Measurements from ENCODE around the gene TNN.

TNN gene

DNA sequence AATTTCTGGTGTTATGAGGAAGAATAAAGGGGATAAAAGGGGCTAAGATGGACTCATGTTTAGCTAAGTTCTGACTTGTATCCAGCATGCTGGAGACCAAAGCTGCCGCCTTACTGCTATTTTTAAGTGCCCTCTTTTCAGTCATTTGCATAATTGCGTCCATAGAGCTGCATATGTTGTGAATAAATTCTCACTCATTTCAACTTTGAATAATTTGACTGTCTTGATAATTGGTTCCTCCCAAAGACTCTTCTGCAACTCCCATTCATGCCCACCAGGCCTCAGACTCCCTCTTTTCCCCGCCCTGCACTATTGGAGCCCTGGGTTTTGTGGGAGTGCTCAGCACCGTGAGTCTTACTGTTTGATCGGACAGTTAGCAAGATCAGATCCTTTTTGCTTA is 79.9 kb downstream of the TNN start:
- no peak for DNase-seq

DNA sequence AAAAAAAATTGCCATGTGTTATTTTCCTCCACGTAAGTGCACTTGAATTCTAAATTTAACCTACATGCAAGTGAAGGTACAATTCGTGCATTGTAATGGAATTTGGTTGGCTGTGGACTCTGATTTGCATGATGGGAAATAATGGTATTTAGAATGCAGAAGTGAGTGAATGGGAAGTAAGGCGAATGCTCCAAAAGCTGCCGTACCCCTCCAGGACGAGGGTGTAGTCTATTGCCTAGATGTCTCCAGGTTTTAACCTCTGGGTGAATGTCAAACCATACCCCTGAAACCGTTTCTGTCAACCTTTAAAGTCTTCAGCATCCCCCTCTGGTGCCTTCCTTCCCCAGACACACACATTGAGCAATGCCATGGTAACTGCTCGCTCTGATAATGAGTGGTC is 80.4 kb downstream of the TNN start:
- no peak for DNase-seq

DNA sequence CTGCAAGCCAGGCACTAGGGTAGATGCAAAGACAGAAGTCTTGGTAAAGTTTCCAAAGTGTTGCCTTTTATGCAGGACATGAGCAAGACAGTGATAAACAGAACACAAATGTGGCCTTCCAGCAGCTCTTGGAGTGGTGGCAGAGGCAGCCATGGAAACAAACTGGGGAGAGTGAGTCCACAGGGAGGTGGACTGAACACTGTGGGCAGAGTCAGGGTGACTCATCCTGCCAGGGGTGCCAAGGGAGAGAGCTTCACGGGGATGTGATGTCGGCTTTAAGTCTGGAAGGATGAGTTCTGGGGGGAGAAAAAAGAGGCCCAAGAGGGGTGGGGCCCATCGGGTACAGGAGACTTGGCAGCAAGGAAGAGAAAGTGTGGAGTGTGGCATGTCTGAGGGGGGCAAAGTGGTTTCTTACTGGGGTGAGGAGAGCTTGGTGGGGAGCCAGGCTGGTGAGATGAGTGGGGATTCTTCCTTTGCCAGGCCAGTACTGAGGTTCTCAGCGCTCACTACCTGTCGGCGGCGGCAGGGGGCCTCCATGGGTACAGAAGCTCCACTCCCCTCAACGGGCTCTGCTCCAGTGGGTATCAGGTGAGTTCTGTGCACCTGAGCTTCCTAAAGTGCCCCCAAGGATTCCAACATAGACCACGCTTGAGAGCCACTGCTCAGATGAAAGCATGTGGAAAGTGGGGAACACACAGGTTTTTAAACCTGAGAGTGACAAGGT is 83.1 kb downstream of the TNN start:
- no peak for DNase-seq

DNA sequence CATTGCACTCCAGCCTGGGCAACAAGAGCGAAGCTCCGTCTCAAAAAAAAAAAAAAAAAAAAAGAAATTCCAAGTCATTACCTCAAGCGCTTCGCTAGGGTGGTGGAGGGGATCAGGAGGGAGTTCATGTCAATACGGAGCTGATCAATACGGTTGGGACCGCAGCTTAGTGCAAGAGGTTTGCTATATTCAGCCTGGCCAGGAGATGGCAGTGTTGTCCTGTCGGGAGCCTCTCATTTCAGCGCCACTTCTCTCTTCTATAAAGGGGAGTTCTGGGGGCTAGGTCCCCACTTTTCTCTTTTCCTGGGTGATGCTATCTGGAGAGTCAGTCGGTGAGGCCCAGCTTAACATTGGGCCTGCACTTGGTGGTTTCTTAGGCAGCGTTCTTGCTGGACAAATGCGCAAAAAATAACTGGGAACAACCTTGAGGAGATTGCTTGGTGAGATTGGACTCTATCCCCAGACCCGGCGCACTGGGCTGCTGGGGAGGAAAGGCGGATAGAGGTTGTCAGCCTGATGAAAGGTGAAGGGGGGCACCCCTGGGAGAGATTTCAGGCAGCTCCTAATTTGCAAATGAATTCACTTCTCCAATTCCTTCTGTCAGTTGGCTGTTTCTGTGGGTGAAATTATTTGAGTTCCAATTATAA is 84.5 kb downstream of the TNN start:
- peak; percentile 35 for DNase-seq

DNA sequence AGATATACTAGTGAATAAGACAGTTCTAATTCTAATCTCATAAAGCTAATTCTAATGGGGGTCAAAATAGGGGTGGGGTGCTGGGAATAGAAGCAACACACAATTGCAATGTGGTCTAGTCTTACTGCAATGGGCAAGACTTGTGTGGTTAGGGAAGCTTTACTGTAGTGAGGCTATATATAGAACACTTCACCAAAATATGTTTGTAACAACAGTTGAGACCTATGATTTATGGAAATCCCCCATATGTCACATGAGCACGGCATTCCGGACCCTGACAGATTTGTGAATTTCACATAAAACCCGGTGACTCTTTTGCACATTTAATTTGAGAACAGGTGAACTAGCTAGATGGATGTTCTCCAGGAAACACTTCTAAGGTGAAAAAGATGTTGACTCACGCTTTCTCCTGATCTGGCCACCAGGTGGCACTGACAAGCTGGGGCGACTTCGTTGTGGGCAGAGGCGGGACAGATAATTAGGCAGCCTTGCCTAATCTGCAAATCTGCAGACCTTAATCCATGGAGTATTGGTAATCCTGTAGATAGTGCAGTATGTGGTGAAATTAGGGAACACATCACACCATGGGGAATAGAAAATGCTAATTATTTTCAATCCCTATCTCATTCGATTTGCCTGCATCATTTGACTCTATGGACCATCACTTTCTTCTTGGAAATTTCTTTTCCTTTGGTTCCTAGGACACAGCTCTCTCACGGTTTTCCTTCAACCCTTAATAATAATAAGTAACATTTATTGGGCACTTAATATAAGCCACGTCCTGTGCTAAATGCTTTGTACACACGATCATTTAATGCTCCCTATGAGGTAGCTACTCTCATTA is 87.2 kb downstream of the TNN start:
- peak; percentile 8 for DNase-seq

DNA sequence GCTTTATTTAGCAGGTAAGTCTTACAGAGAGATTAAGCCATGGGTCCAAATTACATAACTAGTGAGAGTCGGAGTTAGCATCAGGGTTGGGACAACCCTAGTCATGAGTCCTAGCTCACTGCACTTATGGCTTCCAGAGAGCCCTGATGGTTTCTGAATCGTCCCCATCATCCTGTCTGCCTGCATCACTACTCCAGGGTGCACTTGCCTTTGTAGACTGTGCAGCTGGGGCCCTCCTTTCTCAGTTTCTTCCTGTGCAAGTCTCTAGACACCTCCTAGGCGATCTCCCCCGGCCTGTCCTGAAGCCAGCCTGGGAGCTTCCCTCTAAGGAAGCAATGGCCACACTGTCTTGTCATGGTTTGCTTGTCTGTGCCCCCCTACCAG is 87.8 kb downstream of the TNN start:
- DNase-seq, result no peak

DNA sequence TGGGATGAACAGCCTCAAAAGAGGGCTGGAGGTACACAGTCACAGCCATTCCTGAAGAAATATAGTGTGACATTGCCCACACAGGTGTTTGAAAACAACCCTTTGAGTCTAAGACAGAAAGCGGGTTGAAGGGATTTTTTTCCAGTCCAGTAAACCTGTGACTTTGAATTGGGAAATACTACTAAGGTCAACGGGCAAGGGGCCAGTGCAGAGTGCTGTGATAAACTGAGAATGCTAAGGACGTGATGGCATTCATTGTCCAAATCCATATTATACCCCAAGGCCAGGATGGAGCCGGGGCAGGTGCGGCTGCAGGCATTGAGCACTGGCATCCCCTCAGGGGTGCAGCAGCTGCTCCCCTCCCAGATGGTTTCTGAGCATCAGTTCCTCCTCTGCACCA is 88.3 kb downstream of the TNN start:
- no peak for DNase-seq

DNA sequence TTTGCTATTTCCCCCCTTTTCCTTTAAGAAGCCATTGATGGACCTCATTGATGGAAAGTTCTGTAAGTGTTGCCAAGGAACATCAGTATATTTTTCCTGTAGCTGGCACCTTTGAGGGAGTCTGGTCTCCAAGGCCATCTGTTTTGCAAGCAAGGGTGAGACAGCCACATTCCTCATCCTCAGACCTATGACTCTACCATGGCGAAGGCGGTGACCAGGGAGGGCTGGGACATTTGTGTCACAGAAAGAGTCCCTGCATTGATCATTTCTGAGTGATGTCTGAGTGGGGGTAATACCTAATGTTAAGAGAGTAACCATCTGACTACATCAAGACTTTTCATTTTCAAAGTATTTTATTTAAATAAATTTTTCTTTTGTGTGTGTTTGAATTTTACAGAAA is 89.6 kb downstream of the TNN start:
- no peak for DNase-seq

DNA sequence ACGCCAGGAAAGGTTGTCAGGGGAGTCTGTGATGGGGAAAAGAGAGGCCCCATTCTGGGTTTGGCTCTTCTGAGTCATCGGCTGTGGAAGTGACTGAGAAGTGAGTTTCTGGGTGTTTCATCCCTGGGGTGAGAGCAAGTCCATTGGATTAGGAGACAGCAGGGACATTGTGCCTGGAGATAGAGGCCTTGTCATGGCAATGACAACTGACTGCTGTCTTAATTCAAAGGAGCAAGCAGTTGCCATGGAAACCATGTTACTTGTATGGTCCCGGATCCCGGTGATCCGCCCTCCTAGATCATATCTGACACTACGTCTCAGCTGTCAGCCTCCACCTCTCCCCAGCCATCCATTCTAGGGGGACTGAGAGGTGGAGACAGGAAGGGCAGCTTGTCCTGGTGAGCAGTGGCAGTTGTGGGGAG is 90.5 kb downstream of the TNN start:
- DNase-seq, result no peak

DNA sequence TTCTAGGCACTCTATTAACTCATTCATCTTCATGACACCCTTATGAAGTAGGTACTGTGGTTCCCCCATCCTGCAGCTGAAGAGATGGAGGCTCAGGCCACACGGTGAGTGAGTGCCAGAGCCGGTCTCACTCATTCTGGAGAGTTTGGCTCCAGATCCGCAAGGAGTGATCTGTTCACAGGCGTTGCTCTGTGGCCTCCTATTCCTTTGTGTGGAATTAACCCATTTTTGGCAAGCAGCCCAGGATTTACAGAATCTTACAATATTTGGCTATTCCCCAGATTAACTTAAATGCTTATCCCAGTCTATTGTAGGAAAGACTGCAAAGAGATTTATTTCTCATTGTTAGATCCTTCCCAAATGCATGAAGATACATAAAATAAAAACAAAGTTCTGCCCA is 95.3 kb downstream of the TNN start:
- no peak for DNase-seq

DNA sequence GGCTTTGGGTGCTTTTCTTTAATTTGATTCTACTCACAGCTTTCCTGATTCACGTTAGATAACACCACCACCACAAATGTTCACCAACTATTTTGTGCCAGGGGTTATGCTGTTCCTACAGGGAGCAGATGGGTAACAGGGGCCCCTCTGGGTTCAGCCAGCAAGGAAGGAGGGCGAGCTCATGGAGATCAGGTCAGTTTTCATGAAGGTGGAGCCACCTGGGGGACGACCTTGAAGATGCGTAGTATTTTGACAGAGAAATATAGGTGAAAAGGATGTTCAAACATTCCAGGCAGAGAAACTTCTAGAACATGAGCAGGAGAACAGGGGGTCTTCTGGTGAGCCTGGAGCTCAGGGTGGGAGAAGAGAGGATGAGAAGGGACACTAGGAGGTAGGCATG is 96.1 kb downstream of the TNN start:
- no peak for DNase-seq

DNA sequence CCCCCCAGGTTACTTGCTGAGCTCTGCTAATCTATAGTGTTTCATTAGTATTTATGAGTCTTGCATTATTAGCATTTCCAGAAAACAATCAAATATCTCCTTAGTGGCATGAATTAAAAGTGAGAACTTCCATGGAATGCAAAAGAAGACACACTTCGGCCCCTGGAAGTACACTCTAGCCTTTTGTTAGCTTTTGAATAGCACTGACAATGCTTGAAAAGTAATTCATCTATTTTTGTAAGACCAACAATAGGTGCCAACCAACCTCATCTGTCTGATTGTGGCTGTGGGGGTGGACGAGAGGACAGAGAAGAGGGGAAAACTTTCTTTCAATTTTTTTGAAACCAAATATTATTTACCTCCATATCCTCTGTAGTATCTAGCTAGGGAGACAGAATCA is 97.1 kb downstream of the TNN start:
- no peak for DNase-seq

DNA sequence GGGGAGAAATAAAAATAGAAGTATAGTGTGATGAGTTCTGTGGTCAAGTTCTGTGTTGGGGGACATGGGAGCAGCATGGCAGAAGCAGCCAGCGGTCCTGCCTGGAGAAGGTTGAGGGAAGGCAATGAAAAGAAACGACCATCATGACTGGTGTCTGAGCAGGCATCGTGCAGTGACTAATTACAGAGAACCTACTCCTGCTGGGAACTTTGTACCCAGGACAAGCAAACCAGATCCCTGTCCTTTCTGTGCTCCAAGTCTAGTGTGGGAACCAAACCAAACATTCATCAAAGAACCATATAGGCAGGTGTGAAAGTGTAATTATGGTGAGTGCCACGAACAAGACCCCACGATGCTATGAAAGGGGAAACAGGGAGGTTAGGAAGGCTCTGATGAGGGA is 99.1 kb downstream of the TNN start:
- no peak for DNase-seq

DNA sequence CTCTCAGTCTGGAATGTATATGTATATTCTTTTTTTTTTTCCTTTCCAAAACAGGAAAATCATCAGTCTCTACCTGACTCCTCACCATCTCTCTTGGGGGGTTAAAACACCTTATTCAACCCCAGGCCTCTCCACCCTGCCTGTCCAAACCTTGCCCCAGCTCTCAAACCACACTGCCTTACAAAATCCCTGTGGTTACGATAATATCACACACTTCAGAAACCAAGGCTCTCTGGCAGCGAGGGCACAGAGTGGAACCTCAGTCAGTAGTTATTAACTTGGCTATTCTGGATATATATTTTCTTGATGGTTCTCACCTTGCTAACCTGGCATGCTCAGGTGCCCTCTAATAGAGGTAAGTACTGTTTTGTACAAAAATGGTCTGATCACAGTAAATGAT is 100.2 kb downstream of the TNN start:
- DNase-seq, result no peak

DNA sequence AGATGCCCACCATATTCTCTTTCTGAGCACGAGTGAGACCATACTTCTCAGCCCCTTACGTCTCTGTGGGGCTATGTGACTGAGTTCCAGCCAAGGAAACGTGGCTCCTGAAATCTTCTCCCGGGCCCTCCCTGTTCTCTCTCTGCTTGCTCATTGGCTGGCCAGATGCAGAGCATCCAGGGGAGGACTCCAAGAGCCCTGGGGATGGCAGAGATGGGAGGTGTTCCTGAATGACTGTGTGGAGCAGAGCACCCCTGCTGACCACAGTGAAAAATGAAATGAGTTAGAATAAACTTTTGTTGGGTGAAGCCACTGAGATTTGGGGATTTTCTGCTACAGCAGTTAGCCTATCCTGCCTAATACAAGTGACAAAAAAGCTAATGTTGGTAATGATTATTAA is 101.1 kb downstream of the TNN start:
- DNase-seq, result no peak

DNA sequence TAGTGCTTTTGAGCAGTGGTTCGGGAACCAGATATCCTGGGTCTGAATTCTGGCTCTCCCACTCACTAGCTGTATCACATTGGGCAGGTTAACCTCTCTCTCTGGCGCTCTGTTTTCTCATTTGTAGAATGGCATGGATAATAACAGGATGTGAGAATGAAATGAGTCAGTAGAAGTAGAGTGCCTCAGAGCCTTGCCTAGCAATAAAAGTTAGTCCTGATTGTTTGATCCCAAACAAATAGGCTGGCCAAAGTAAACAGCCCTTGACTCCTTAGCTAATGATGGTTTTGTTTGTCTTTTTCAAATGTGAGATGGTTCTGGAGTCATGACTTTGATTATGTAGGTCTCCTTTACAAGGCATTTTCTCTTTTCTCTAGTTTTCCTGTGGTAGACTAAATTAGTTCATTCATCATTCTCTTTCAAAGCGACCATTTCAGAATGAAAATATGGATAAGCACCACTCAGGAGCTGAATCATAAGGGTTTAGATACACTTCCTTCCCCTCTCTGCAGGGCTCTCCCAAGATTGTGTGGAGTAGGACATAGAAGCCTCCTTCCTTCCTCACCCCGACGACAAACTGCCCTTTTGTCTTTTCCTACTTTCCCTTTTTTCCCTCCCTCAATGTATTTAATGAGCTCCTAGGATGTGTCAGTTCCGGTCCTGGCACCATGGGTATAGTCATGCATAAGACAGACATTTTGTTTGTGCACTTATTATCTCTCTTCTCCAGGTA is 101.8 kb downstream of the TNN start:
- no peak for DNase-seq

DNA sequence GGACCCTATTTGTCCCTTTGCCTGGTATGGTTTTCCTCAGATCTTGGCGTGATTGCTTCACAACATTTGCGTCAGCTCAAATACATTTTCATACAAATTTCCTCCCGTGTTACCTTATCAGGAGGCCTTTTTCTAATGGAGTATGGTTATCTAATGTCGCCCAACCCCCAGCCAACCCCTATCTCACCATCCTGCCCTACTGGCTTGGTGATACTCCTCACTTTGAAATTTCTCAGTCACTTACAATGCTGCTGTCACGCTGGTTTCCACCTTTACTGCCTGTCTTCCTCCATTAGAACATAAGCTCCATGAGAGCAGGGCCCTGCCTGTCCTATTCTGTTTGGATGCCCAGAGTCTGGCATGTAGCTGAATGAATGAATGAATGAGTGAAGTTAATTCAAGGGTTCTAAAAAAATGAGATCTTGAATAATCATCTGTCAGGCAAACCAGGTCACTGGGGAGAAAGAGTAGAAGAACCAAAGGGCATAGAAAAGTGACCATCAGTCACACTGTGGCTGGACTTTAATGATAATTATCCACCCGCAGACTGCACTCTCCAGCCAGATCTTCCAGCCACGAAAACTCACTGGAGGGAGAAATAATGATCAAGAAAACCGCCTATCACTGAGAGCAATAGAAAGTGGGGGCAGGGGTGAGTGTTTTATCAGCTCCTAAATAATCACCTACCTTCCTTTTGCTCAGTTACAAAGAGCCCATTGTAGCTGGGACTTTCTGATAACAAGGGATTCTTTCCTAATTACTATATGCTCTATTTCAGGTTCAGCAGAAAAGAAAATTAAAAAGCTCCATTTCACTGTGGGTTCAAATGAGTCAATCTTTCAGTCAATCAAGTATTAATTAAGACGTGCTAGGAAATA is 103.6 kb downstream of the TNN start:
- no peak for DNase-seq

DNA sequence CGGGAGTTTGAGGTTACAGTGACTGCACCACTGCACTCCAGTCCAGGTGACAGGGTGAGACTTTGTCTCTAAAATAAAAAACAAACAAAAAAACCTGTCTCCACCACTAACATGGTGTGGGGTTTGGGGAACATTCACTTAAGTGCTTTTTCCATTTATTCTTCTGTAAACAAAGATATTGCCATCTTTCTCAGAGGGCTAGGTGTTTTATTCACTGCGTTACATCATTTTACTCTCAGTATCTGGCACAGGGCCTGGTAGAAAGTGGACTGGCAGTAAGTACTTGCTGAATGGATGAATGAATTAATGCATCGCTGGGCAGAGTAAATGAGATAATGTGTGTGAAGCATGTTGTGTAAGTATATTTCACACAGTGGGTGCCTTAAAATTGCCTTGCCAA is 104.9 kb downstream of the TNN start:
- DNase-seq, result no peak

DNA sequence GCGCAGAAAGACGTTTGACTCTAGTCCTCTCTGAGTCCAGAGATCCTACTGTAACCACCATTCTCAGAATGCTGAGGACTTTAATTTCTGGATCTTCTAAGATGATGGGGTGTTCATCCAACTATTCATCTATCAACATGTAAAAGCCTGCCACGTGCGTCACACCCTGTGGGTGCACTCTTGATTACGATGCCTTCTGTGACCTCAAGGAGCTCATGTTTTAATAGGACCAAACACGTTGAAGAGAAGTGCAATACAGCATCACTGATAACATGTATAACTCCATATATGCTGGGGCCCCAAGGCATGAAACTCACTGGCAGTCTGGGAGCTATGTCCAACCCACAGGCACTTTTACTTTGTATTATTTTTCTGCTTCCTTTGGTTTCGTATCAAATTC is 105.9 kb downstream of the TNN start:
- no peak for DNase-seq

DNA sequence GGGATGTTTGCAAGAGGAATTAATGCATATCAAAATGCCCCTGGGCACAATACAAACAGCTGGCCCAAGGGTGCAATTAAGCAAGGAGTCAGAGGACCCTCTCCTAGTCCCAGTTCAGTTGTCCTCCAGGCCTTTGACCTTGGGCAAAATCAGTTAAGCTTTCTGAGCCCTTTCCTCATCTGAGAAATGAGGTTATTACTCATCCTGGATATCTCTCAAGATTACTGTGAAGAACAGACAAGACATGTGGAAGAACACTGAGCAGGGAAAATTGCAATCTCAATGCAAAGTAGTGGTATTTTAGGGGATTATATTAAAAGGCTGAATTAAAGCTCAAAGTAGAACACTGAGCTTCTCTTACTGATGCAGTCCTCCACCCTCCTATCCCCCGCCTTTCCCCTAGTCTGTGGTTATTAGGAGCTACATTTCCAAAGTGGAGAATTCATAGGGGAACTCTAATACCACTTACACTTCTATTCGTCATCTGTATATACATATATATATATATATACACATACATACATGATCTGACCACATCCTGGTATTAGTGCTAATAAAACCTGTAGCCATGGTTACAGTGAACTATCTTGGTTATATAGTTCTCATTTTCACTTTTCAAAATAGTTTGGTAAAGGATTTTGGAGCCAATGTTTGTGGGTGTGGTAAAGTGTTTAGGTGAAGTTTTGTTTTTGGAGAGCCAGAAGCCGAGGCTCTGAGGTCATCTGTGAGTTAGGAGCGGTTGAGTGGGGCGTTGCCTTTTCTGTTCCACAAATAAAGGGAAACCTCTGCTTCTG is 106.9 kb downstream of the TNN start:
- DNase-seq, result no peak

DNA sequence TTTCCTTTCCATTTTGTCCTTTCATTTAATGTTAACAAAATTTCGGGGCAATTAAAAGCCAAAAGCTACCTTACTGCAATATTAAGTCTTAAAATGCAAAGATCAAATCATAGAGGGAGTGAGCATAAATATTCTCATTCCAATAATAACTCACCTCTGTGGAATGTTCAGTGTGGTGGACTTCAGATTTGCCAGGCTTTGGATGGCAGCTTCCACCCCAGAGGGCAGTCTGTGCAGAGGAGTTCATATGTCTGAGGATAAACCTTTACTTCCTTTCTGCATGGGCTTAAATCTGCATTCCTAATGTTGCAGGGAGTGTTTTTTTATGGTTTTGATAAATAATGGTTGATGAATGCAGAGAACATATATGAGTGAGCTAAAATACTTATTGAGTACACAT is 108.6 kb downstream of the TNN start:
- DNase-seq, result no peak

DNA sequence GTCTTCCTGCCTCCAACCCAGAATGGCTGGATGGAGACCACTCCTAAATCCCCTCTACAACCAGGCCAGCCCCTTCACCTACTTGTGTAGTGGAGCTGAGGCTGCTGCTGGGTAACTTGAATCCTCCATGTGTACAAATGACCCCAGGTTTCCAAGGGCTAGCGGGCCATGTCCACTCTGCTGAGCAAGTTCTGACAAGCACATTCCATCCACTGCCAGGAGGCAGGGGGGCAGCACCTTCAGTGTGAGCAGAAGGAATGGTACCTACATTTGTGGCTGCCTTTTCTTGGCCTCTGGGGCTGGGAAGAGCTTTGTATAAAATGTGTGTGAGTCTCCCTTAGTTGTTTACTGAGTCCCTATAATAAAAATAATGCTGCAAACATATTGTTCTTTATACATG is 110.4 kb downstream of the TNN start:
- no peak for DNase-seq
